ENCODE data around the gene MICAL1.

MICAL1 gene

GRCh38 chr6:109447878-109448555 is 7.6 kb downstream of the MICAL1 start:
- DNase-seq (ENCODE audit: low read depth in 1 of 2, low spot score in 1 of 2): peak in 1 of 2 experiments; percentile 19
- no peak for TF ChIP-seq JUND (IDR thresholded peaks at IDR 0.05; ENCODE audit: low read depth)
- in situ Hi-C loops (cut with HindIII; ENCODE audit: low pct_unique_long_range_greater_than_20kb, low sequenced_read_pairs): no loop called here

GRCh38 chr6:109447087-109447486 is 8.5 kb downstream of the MICAL1 start:
- in situ Hi-C loops (cut with HindIII; ENCODE audit: low pct_unique_long_range_greater_than_20kb, low sequenced_read_pairs): no loop called here
- TF ChIP-seq JUND (IDR thresholded peaks at IDR 0.05; ENCODE audit: low read depth): no peak
- DNase-seq (ENCODE audit: low read depth in 1 of 2, low spot score in 1 of 2): no peak

GRCh38 chr6:109446541-109446940 is 9.0 kb downstream of the MICAL1 start:
- no peak for DNase-seq (ENCODE audit: low read depth in 1 of 2, low spot score in 1 of 2)
- TF ChIP-seq JUND (IDR thresholded peaks at IDR 0.05; ENCODE audit: low read depth): no peak
- in situ Hi-C loops (cut with HindIII; ENCODE audit: low pct_unique_long_range_greater_than_20kb, low sequenced_read_pairs): no loop called here

GRCh38 chr6:109446072-109446471 is 9.5 kb downstream of the MICAL1 start:
- no peak for TF ChIP-seq JUND (IDR thresholded peaks at IDR 0.05; ENCODE audit: low read depth)
- DNase-seq (ENCODE audit: low read depth in 1 of 2, low spot score in 1 of 2): no peak
- in situ Hi-C loops (cut with HindIII; ENCODE audit: low pct_unique_long_range_greater_than_20kb, low sequenced_read_pairs): no loop called here

GRCh38 chr6:109445382-109445781 is 10.2 kb downstream of the MICAL1 start:
- in situ Hi-C loops (cut with HindIII; ENCODE audit: low pct_unique_long_range_greater_than_20kb, low sequenced_read_pairs): no loop called here
- no peak for TF ChIP-seq JUND (IDR thresholded peaks at IDR 0.05; ENCODE audit: low read depth)
- DNase-seq (ENCODE audit: low read depth in 1 of 2, low spot score in 1 of 2): no peak

GRCh38 chr6:109443425-109443950 is 12.1 kb downstream of the MICAL1 start:
- in situ Hi-C loops (cut with HindIII; ENCODE audit: low pct_unique_long_range_greater_than_20kb, low sequenced_read_pairs): no loop called here
- no peak for DNase-seq (ENCODE audit: low read depth in 1 of 2, low spot score in 1 of 2)
- no peak for TF ChIP-seq JUND (IDR thresholded peaks at IDR 0.05; ENCODE audit: low read depth)

GRCh38 chr6:109442393-109442924 is 13.1 kb downstream of the MICAL1 start:
- no peak for TF ChIP-seq JUND (IDR thresholded peaks at IDR 0.05; ENCODE audit: low read depth)
- in situ Hi-C loops (cut with HindIII; ENCODE audit: low pct_unique_long_range_greater_than_20kb, low sequenced_read_pairs): no loop called here

GRCh38 chr6:109441069-109441816 is 14.3 kb downstream of the MICAL1 start:
- in situ Hi-C loops (cut with HindIII; ENCODE audit: low pct_unique_long_range_greater_than_20kb, low sequenced_read_pairs): no loop called here
- DNase-seq (ENCODE audit: low read depth in 1 of 2, low spot score in 1 of 2): peak; percentile 35 to 71
- no peak for TF ChIP-seq JUND (IDR thresholded peaks at IDR 0.05; ENCODE audit: low read depth)

More at GRCh38 chr6:109442393-109442924, 13.1 kb downstream of the MICAL1 start:
- DNase-seq (ENCODE audit: low read depth in 1 of 2, low spot score in 1 of 2): no peak

- in situ Hi-C loops (cut with HindIII; ENCODE audit: low pct_unique_long_range_greater_than_20kb, low sequenced_read_pairs): no loop called here
- TF ChIP-seq JUND (IDR thresholded peaks at IDR 0.05; ENCODE audit: low read depth): no peak
- peak; percentile 68 to 84 for DNase-seq (ENCODE audit: low read depth in 1 of 2, low spot score in 1 of 2)
Observed at GRCh38 chr6:109440331-109441068, 15.1 kb downstream of the MICAL1 start, which contains the start of the genes PPIL6 and SMPD2. Gene PPIL6, minus strand, starts transcription at chr6:109440628. Its CDS starts 38 bp downstream, at chr6:109440590. Gene SMPD2, plus strand, starts transcription at chr6:109440724. Its CDS starts 398 bp downstream, at chr6:109441122.

GRCh38 chr6:109436041-109436440 is 19.5 kb downstream of the MICAL1 start:
- TF ChIP-seq JUND (IDR thresholded peaks at IDR 0.05; ENCODE audit: low read depth): no peak
- no peak for DNase-seq (ENCODE audit: low read depth in 1 of 2, low spot score in 1 of 2)
- in situ Hi-C loops (cut with HindIII; ENCODE audit: low pct_unique_long_range_greater_than_20kb, low sequenced_read_pairs): no loop called here

GRCh38 chr6:109434456-109434855 is 21.1 kb downstream of the MICAL1 start:
- no peak for TF ChIP-seq JUND (IDR thresholded peaks at IDR 0.05; ENCODE audit: low read depth)
- in situ Hi-C loops (cut with HindIII; ENCODE audit: low pct_unique_long_range_greater_than_20kb, low sequenced_read_pairs): no loop called here
- no peak for DNase-seq (ENCODE audit: low read depth in 1 of 2, low spot score in 1 of 2)

GRCh38 chr6:109429496-109429895 is 26.1 kb downstream of the MICAL1 start:
- no peak for DNase-seq (ENCODE audit: low read depth in 1 of 2, low spot score in 1 of 2)
- no peak for TF ChIP-seq JUND (IDR thresholded peaks at IDR 0.05; ENCODE audit: low read depth)
- in situ Hi-C loops (cut with HindIII; ENCODE audit: low pct_unique_long_range_greater_than_20kb, low sequenced_read_pairs): no loop called here
